IMR-90 (cell line): ENCODE measurements around the gene ARHGAP11A. TPM values are rescaled to one million over a fixed set of nuclear protein-coding genes. Genes with fewer than 3 reads are reported as not detected.

Experiments
- ATAC-seq: fragments of 200-7000 bp; cut with Tn5 transposase; 2 replicates; pipeline ENCODE4 v1.9.1; 2020; ENCODE audit warnings: low read depth, mild to moderate bottlenecking, moderate library complexity
- BruUV-seq: library from RNA; stranded (reverse); fragments of 400-500 nt; replicated peaks from 2 replicates; lab custom pipeline; 2021; lab: Mats Ljungman, UMichigan
- CTCF ChIA-PET: fragments of 300-600 bp; formaldehyde crosslinking; extraction: SDS; loops from one replicate; lab custom pipeline; 2021; ENCODE audit warnings: antibody characterized with exemption; lab: Yijun Ruan, JAX
- POLR2A ChIA-PET: fragments of 300-600 bp; sonication (Branson Sonifier 250); formaldehyde crosslinking; loops from one replicate; lab custom pipeline; 2022; ENCODE audit warnings: antibody characterized with exemption; ENCODE audit not compliant: unreplicated experiment; lab: Charles Lee
- DNase-seq: peaks from one replicate; pipeline ENCODE4 v3.0.0; 2013
- H2AFZ ChIP-seq: replicated peaks from 2 replicates; pipeline ENCODE3; 2013; ENCODE audit warnings: low read length, mild to moderate bottlenecking; ENCODE audit not compliant: poor library complexity
- H2AK5ac ChIP-seq: 2 replicates; pipeline ENCODE4 v1.6.1; 2013; ENCODE audit warnings: low read depth, low read length, inconsistent platforms
- H2AK9ac ChIP-seq: replicated peaks from 2 replicates; pipeline ENCODE3; 2013; ENCODE audit warnings: mild to moderate bottlenecking, low read depth, low read length, moderate library complexity; ENCODE audit not compliant: poor library complexity
- H2BK120ac ChIP-seq: 2 replicates; pipeline ENCODE4 v1.6.1; 2013; ENCODE audit warnings: low read depth, low read length, inconsistent platforms
- H2BK15ac ChIP-seq: 3 replicates; pipeline ENCODE4 v1.6.1; 2013; ENCODE audit warnings: low read depth, low read length, inconsistent platforms
- H2BK20ac ChIP-seq: 2 replicates; pipeline ENCODE4 v1.6.1; 2013; ENCODE audit warnings: low read depth, mild to moderate bottlenecking, inconsistent platforms, low read length, moderate library complexity
- H2BK5ac ChIP-seq: 2 replicates; pipeline ENCODE4 v1.6.1; 2013; ENCODE audit warnings: mild to moderate bottlenecking, low read depth, low read length, inconsistent platforms; ENCODE audit not compliant: poor library complexity, severe bottlenecking
- H3K14ac ChIP-seq: replicated peaks from 2 replicates; pipeline ENCODE4 v1.6.1; 2013; ENCODE audit warnings: low read depth, low read length, inconsistent platforms
- H3K18ac ChIP-seq: 2 replicates; pipeline ENCODE4 v1.6.1; 2013; ENCODE audit warnings: low read depth, low read length, control low read depth
- H3K23ac ChIP-seq: 2 replicates; pipeline ENCODE4 v1.6.1; 2013; ENCODE audit warnings: low read depth, low read length, inconsistent platforms
- H3K27ac ChIP-seq: 2 replicates; pipeline ENCODE4 v1.5.1; 2013; ENCODE audit warnings: mild to moderate bottlenecking, control low read depth, low read length; ENCODE audit not compliant: insufficient read depth
- H3K27me3 ChIP-seq: 2 replicates; pipeline ENCODE4 v1.6.1; 2013; ENCODE audit warnings: low read length; ENCODE audit not compliant: control insufficient read depth, insufficient read depth
- H3K36me3 ChIP-seq: 2 replicates; pipeline ENCODE4 v1.6.1; 2013; ENCODE audit warnings: low read length, mixed read lengths; ENCODE audit not compliant: control insufficient read depth, insufficient read depth
- H3K4ac ChIP-seq: 2 replicates; pipeline ENCODE4 v1.6.1; 2013; ENCODE audit warnings: low read depth, low read length, inconsistent platforms
- H3K4me1 ChIP-seq: 2 replicates; pipeline ENCODE4 v1.6.1; 2013; ENCODE audit warnings: low read length, mixed read lengths; ENCODE audit not compliant: control insufficient read depth, insufficient read depth
- H3K4me2 ChIP-seq: 2 replicates; pipeline ENCODE4 v1.6.1; 2013; ENCODE audit warnings: low read depth, mild to moderate bottlenecking, control low read depth, low read length, moderate library complexity
- H3K4me3 ChIP-seq: 2 replicates; pipeline ENCODE4 v1.5.1; 2013; ENCODE audit warnings: low read depth, mild to moderate bottlenecking, control low read depth, low read length, moderate library complexity; ENCODE audit not compliant: insufficient read depth
- H3K56ac ChIP-seq: 2 replicates; pipeline ENCODE4 v1.6.1; 2013; ENCODE audit warnings: low read length, inconsistent platforms; ENCODE audit not compliant: insufficient read depth; ENCODE audit errors: extremely low read depth
- H3K79me1 ChIP-seq, 2 experiments: 2 replicates each; pipeline ENCODE4 v1.6.1; 2013; ENCODE audit warnings: low read length in 2 of 2, inconsistent platforms in 1 of 2, low read depth in 1 of 2
- H3K9ac ChIP-seq: 2 replicates; pipeline ENCODE4 v1.6.1; 2013; ENCODE audit warnings: low read depth, low read length, control low read depth
- H3K9me1 ChIP-seq: 2 replicates; pipeline ENCODE4 v1.6.1; 2013; ENCODE audit warnings: low read length, inconsistent platforms; ENCODE audit not compliant: insufficient read depth
- H3K9me3 ChIP-seq: 2 replicates; pipeline ENCODE4 v1.6.1; 2013; ENCODE audit warnings: low read length; ENCODE audit not compliant: control insufficient read depth, insufficient read depth
- H4K20me1 ChIP-seq: 2 replicates; pipeline ENCODE4 v1.6.1; 2013; ENCODE audit warnings: low read length, inconsistent platforms; ENCODE audit not compliant: insufficient read depth
- H4K5ac ChIP-seq: 2 replicates; pipeline ENCODE4 v1.6.1; 2013; ENCODE audit warnings: mild to moderate bottlenecking, low read depth, low read length, control low read depth
- H4K8ac ChIP-seq, 2 experiments: 2 replicates each; pipeline ENCODE4 v1.6.1; 2013; ENCODE audit warnings: low read depth in 2 of 2, low read length in 2 of 2, control low read depth in 1 of 2, inconsistent platforms in 1 of 2
- H4K91ac ChIP-seq: 2 replicates; pipeline ENCODE4 v1.6.1; 2013; ENCODE audit warnings: low read depth, low read length, inconsistent platforms; ENCODE audit not compliant: insufficient read depth
- CEBPB ChIP-seq: IDR thresholded peaks from 2 replicates; pipeline ENCODE4 v1.6.1; 2012; ENCODE audit warnings: low read depth, low read length, improper control_type of control experiment
- CHD1 ChIP-seq: IDR thresholded peaks from 2 replicates; pipeline ENCODE4 v1.6.1; 2012; ENCODE audit warnings: low read depth, low read length, improper control_type of control experiment
- ELK1 ChIP-seq: fragments of 150-350 bp; IDR thresholded peaks from 2 replicates; pipeline ENCODE4 v1.6.1; 2016; ENCODE audit warnings: low read depth, mild to moderate bottlenecking, low read length, moderate library complexity, borderline replicate concordance
- FOS ChIP-seq: fragments of 150-350 bp; IDR thresholded peaks from 2 replicates; pipeline ENCODE4 v1.6.1; 2016; ENCODE audit warnings: low read depth, low read length
- MXI1 ChIP-seq: IDR thresholded peaks from 2 replicates; pipeline ENCODE4 v1.6.1; 2012; ENCODE audit warnings: low read depth, mild to moderate bottlenecking, low read length, moderate library complexity, borderline replicate concordance
- NFE2L2 ChIP-seq: fragments of 150-350 bp; IDR thresholded peaks from 2 replicates; pipeline ENCODE4 v1.6.1; 2016; ENCODE audit warnings: low read depth, mild to moderate bottlenecking, low read length
- POLR2A ChIP-seq: IDR thresholded peaks from 2 replicates; pipeline ENCODE4 v1.6.1; 2012; ENCODE audit warnings: mild to moderate bottlenecking, low read depth, low read length
- RAD21 ChIP-seq: IDR thresholded peaks from 2 replicates; pipeline ENCODE4 v1.6.1; 2012; ENCODE audit warnings: low read length, improper control_type of control experiment
- RCOR1 ChIP-seq: IDR thresholded peaks from 2 replicates; pipeline ENCODE4 v1.6.1; 2012; ENCODE audit warnings: mild to moderate bottlenecking, low read length, improper control_type of control experiment; ENCODE audit not compliant: insufficient replicate concordance
- RFX5 ChIP-seq: IDR thresholded peaks from 2 replicates; pipeline ENCODE4 v1.8.0; 2012; ENCODE audit warnings: low read depth, mild to moderate bottlenecking, low read length, moderate library complexity
- SMC3 ChIP-seq: fragments of 150-350 bp; IDR thresholded peaks from 2 replicates; pipeline ENCODE4 v1.6.1; 2016; ENCODE audit warnings: low read depth, mild to moderate bottlenecking, antibody characterized with exemption, low read length, moderate library complexity
- USF2 ChIP-seq: fragments of 150-350 bp; IDR thresholded peaks from 2 replicates; pipeline ENCODE4 v1.6.1; 2017; ENCODE audit warnings: mild to moderate bottlenecking, antibody characterized with exemption, low read length, low read depth
- dilution Hi-C: fragments of 300-500 bp; cut with HindIII; formaldehyde crosslinking; loops from one replicate; pipeline ENCODE4 v1.14.3; 2018; ENCODE audit warnings: low sequenced_read_pairs; ENCODE audit not compliant: unreplicated experiment
- in situ Hi-C: fragments of 300-500 bp; cut with MboI; formaldehyde crosslinking; loops from 3 replicates; pipeline ENCODE4 v1.14.3; 2019; ENCODE audit warnings: low sequenced_read_pairs, inconsistent platforms, mixed read lengths
- intact Hi-C: fragments of 100-400 bp; cut with micrococcal nuclease; formaldehyde crosslinking; loops from 2 replicates; pipeline ENCODE4 v1.10.0; 2022
- polyA plus RNA-seq, 3 experiments: library from polyadenylated mRNA; depleted of rRNA; stranded (reverse); fragments of >200 nt; gene quantifications; 2 replicates each; pipeline ENCODE4 v1.2.3, GENCODE V29; 2012; ENCODE audit warnings: low replicate concordance in 1 of 3
- total RNA-seq: library from RNA; depleted of rRNA; stranded (reverse); fragments of >200 nt; gene quantifications from 2 replicates; pipeline ENCODE4 v1.2.3, GENCODE V29; 2012

ARHGAP11A gene
- total and polyA plus RNA-seq, 2 of the 4 experiments (the other 2 are of a cell fraction) = 9.9 to 29.0 TPM

- Histone ChIP-seq H3K4ac (peak overlapping the region; percentile 23; the same call in 1 of the 2 replicates), H3K79me1 (peaks cover 16 to 29% of the 10 kb centered on the region in 2 experiments), H2AK9ac (no peak overlapping the region), H3K23ac (no peak overlapping the region), H2AFZ (no peak overlapping the region), H4K8ac (no peak overlapping the region; a peak in 2 of 4 replicates), H3K9me1 (peaks cover 5% of the 10 kb centered on the region), H3K4me3 (no peak overlapping the region), H3K9me3 (no peaks in the 10 kb centered on the region), H4K91ac (0 out of 2 replicates have a peak overlapping the region, but pooled peaks have one; percentile 2), H3K4me2 (no peak overlapping the region), H4K5ac (peak overlapping the region; percentile 83), H3K27ac (no peak overlapping the region), H3K18ac (peak overlapping the region; percentile 71; the same call in 1 of the 2 replicates), H3K14ac (peak overlapping the region; percentile 81; the same call in 1 of the 2 replicates), H3K4me1 (peaks cover 11% of the 10 kb centered on the region), H4K20me1 (no peaks in the 10 kb centered on the region), H2BK20ac (peak overlapping the region; percentile 47; the same call in 1 of the 2 replicates), H2BK15ac (peak overlapping the region; percentile 74; the same call in 2 of the 3 replicates), H3K27me3 (no peaks in the 10 kb centered on the region), H2BK120ac (0 out of 2 replicates have a peak overlapping the region, but pooled peaks have one; percentile 23), H3K9ac (no peak overlapping the region), H2AK5ac (peak overlapping the region; percentile 38; the same call in 1 of the 2 replicates), H3K56ac (no peak overlapping the region), H3K36me3 (no peaks in the 10 kb centered on the region), H2BK5ac (no peak overlapping the region)
- dilution Hi-C loops = no loop called here
- TF ChIP-seq RCOR1 = no peak
- TF ChIP-seq RAD21 = no peak
- no peak for TF ChIP-seq ELK1
- TF ChIP-seq USF2 = no peak
- TF ChIP-seq CEBPB = no peak
- no peak for TF ChIP-seq NFE2L2
- no peak for TF ChIP-seq POLR2A
- TF ChIP-seq MXI1 = no peak
- no peak for TF ChIP-seq CHD1
- TF ChIP-seq SMC3 = no peak
- no peak for TF ChIP-seq FOS
- TF ChIP-seq RFX5 = no peak
- ChIA-PET CTCF (interaction anchor here (1.0 to 1.5 kb wide), 2 partner anchors 39 to 291 kb away, joined by 4 read pairs; no protein-coding TSS in a partner anchor), POLR2A (no interaction called here)
- BruUV-seq = no TSS peak
- in situ Hi-C loops = loop anchor here (5.0 to 10.0 kb wide), 2 partner anchors 50 to 328 kb away; partner anchors contain the start of gene GREM1
- ATAC-seq (no peak), DNase-seq (no peak)
- intact Hi-C loops = loop anchor here (1.0 to 5.0 kb wide), 3 partner anchors 53 to 193 kb away; no protein-coding TSS in a partner anchor
Measured at GRCh38 chr15:32664796-32665195, 49.5 kb downstream of the ARHGAP11A start.
